GM13976 (cell line): ENCODE data around the gene TBCCD1.
A peak's percentile ranks its signal among the peaks of the same experiment; 100 is the strongest.
"Not testable (repeated sequence)": the region's sequence is repeated elsewhere in the genome, so short reads cannot be mapped to it uniquely, and the experiment has no call there.

ENCODE experiments used
- DNase-seq: peaks from one replicate; pipeline ENCODE4 v3.0.0; 2012; ENCODE audit warnings: low spot score
- in situ Hi-C: fragments of 300-500 bp; cut with MboI; formaldehyde crosslinking; loops from one replicate; pipeline ENCODE4 v1.12.0; 2022; ENCODE audit warnings: low sequenced_read_pairs, mixed read lengths, inconsistent platforms; ENCODE audit not compliant: unreplicated experiment
- TF ChIP-seq, protein P1 (sequence below): IDR thresholded peaks from 2 replicates; pipeline ENCODE4 v1.5.1; 2012; ENCODE audit warnings: borderline replicate concordance, mild to moderate bottlenecking; ENCODE audit not compliant: insufficient read depth; ENCODE audit errors: extremely low read depth, missing control alignments, control extremely low read depth

The TBCCD1 gene

DNA sequence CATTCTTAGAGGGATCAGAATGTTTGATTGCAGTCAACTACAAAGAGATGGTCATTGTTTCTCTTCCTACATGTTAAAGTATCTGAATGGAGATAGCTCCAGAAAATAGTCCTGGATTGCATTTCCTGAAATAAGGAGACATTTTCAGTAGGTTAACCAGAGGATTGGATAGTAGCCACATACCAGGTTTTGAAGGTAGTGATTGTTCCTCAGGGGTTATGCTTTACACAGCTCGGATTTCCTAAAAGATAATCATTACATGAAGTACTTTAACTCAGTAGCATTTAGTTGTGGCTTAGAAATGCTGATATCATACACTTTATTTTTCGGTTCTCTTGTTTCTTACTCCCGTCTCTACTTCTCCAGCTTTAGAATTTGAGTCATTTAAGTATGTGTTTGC, 13.6 kb upstream of the TBCCD1 start:
- DNase-seq, result no peak
- in situ Hi-C loops, result no loop called here

DNA sequence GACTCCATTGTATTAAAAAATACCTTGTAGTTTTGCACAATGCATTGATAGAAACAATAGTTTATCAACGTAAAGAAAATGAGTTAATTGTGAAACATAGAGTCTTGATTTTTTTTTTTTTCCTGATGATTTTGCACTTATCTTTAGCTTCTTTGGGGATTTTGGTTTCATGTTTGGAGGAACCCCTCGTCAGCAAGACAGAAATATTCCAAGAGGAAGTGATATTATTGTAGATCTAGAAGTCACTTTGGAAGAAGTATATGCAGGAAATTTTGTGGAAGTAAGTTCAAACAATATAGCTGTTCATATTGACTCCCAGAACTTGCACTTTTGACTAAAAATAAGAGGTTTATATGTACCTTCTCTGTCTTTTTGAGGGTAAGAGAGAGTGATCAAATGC, 10.4 kb upstream of the TBCCD1 start:
- in situ Hi-C loops, result no loop called here
- no peak for DNase-seq
- TF ChIP-seq, protein P1, sequence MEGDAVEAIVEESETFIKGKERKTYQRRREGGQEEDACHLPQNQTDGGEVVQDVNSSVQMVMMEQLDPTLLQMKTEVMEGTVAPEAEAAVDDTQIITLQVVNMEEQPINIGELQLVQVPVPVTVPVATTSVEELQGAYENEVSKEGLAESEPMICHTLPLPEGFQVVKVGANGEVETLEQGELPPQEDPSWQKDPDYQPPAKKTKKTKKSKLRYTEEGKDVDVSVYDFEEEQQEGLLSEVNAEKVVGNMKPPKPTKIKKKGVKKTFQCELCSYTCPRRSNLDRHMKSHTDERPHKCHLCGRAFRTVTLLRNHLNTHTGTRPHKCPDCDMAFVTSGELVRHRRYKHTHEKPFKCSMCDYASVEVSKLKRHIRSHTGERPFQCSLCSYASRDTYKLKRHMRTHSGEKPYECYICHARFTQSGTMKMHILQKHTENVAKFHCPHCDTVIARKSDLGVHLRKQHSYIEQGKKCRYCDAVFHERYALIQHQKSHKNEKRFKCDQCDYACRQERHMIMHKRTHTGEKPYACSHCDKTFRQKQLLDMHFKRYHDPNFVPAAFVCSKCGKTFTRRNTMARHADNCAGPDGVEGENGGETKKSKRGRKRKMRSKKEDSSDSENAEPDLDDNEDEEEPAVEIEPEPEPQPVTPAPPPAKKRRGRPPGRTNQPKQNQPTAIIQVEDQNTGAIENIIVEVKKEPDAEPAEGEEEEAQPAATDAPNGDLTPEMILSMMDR, result no peak

More for the DNA sequence above, 13.6 kb upstream of the TBCCD1 start:
- TF ChIP-seq, protein P1, result no peak

DNA sequence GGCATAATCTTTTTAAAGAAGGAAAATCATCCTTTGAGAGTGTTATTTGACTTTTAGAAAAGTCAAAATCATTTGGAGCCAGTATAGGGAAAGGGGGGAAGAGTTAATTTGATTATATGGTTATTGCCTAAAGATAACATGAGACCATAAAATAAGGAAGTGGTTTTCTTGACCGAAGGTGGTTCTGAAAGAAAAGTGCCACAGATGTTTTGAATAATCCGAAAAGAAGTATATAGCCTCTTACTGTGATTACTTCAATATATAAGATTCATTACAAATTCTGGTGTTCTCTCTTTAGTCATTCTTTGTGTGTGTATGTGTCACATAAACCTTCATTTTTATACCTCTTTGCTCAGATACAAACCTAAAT, 4.5 kb upstream of the TBCCD1 start:
- in situ Hi-C loops, result no loop called here
- TF ChIP-seq, protein P1, result no peak
- no peak for DNase-seq

DNA sequence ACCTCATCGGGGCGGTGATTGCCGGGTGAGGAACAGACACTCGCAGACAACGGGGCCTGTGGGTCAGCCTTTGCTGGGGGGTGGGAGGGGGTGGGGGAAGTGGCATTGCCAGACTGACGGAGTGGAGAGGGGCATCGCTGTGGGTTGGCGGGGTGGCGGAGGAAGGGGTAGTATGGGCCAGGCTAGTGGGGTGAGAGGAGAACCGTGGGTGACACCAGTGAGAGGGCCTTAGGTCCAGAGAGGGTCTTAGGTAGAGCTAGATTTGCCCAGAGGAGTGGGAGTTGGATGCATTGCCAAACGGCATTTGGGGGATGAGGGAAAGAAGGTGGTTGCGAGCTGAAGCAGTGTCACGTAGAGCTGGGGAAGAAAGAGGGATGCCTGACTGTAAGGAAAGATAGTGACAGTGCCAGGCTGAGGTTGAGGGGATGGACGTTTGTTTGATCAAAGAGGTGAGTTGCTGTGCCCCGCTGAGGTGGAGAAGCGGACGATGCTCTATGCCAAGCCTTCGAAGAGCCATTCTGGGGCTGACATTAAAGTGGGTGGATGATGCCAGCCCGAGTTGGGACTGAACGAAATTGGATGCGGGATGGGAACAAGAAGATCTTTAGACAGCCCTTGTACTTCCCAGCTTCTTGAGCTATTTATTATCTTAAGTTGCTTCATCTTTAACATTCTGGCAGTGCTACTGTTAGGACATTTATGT, 4.0 kb upstream of the TBCCD1 start:
- in situ Hi-C loops, result no loop called here
- TF ChIP-seq, protein P1, result no peak
- DNase-seq, result no peak

DNA sequence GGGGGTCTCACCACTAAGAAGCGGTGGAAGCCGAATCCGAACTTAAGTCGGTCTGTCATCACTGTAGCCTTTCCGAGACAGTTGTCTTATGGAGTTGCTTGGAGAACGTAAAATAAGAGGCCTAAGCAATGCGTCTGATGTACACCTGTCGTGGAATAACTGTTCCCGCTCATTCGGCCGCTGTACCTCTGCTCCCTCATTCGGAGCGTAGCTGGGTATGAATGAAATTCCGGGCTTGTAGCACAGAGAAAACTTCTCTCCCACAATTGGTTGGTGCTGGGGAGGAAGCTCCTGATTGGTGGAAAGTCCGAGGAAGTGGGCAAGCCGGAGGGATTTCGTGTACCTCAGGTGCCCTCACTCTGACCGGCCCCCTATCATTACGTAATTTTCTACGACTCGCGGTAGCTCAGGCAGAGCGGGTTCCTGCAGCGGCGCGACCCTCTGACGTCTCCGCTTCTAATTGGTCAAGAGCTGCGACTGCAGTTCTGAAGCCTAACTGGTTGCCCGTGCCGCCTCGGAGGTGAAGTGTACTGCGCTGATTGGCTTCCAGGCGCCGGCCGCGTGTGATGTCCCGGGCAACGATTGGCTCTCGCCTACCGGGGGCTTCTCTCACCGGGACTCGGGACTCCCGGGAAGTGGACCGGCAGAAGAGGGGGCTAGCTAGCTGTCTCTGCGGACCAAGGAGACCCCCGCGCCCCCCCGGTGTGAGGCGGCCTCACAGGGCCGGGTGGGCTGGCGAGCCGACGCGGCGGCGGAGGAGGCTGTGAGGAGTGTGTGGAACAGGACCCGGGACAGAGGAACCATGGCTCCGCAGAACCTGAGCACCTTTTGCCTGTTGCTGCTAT, 3.2 kb upstream of the TBCCD1 start, which contains the start of gene DNAJB11:
TSS of gene DNAJB11 (plus strand) at position 625 of the 845 bp plus-strand sequence. CDS start at position 803, 178 bp downstream.
- in situ Hi-C loops, result no loop called here
- TF ChIP-seq, protein P1, result no peak
- peak; percentile 97 for DNase-seq

DNA sequence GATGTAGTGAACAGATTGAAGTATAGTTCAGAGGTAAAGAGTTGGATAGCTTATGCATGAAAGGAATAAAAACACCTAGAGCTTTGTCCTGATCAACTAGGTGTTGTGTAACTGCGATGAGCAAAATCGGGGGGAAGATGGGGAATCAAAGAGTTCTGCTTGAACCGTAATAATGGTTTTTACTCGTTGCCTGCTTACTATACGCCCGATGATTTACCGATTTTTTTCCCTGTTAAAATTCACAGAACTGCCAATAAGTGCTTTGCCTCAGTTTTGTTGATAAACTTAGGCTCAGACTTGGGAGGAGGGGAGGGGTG, 2.6 kb upstream of the TBCCD1 start:
- TF ChIP-seq, protein P1, result no peak
- DNase-seq, result no peak
- in situ Hi-C loops, result no loop called here

DNA sequence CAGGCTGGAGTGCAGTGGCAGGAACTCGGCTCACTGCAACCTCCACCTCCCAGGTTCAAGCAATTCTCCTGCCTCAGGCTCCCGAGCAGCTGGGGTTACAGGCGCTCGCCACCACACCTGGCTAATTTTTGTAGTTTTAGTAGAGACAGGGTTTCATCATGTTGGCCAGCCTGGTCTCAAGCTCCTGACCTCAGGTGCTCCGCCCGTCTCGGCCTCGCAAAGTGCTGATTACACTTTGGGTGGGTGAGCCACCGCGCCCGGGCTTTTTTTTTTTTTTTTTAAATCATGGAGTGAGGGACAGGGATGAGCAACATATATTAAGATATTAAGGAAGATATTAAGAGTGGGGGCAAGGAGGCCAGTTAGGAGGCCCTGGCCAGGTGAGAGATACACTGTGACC, 2.2 kb upstream of the TBCCD1 start:
- DNase-seq, in situ Hi-C loops: not testable (repeated sequence)
